ENCODE results near the gene CRHR1.

Gene CRHR1

GRCh38 chr17:45867702-45868101 lies 83.6 kb downstream of the CRHR1 start:
- Histone ChIP-seq H2AFZ (ENCODE audit: low read length, unreplicated experiment) (no peak overlapping the region), H3K4me1 (ENCODE audit: control insufficient read depth, insufficient read depth, low read length, unreplicated experiment) (no peaks in the 10 kb centered on the region), H3K79me2 (ENCODE audit: control insufficient read depth, insufficient read depth, low read length, unreplicated experiment) (no peaks in the 10 kb centered on the region), H3K4me3 (ENCODE audit: low read depth, low read length) (no peak overlapping the region), H3K36me3 (ENCODE audit: insufficient read depth, low read length) (no peaks in the 10 kb centered on the region), H3K27me3 (ENCODE audit: insufficient read depth, low read length) (peaks cover 73% of the 10 kb centered on the region), H3K27ac (ENCODE audit: low read depth, low read length) (no peak overlapping the region)

GRCh38 chr17:45868276-45868675 lies 84.2 kb downstream of the CRHR1 start:
- Histone ChIP-seq H3K27me3 (ENCODE audit: insufficient read depth, low read length) (peaks cover 73% of the 10 kb centered on the region), H3K4me1 (ENCODE audit: control insufficient read depth, insufficient read depth, low read length, unreplicated experiment) (no peaks in the 10 kb centered on the region), H3K36me3 (ENCODE audit: insufficient read depth, low read length) (no peaks in the 10 kb centered on the region), H3K27ac (ENCODE audit: low read depth, low read length) (no peak overlapping the region), H3K4me3 (ENCODE audit: low read depth, low read length) (no peak overlapping the region), H3K79me2 (ENCODE audit: control insufficient read depth, insufficient read depth, low read length, unreplicated experiment) (no peaks in the 10 kb centered on the region), H2AFZ (ENCODE audit: low read length, unreplicated experiment) (no peak overlapping the region)

GRCh38 chr17:45869676-45870341 lies 85.7 kb downstream of the CRHR1 start:
- H2AFZ ChIP-seq (ENCODE audit: low read length, unreplicated experiment) = no peak overlapping the region
- no peaks in the 10 kb centered on the region for H3K4me1 ChIP-seq (ENCODE audit: control insufficient read depth, insufficient read depth, low read length, unreplicated experiment)
- H3K27me3 ChIP-seq (ENCODE audit: insufficient read depth, low read length) = peaks cover 71% of the 10 kb centered on the region
- H3K27ac ChIP-seq (ENCODE audit: low read depth, low read length) = no peak overlapping the region
- no peaks in the 10 kb centered on the region for H3K36me3 ChIP-seq (ENCODE audit: insufficient read depth, low read length)
- H3K79me2 ChIP-seq (ENCODE audit: control insufficient read depth, insufficient read depth, low read length, unreplicated experiment) = no peaks in the 10 kb centered on the region
- no peak overlapping the region for H3K4me3 ChIP-seq (ENCODE audit: low read depth, low read length)

GRCh38 chr17:45870342-45870974 lies 86.3 kb downstream of the CRHR1 start:
- Histone ChIP-seq H3K4me3 (ENCODE audit: low read depth, low read length) (no peak overlapping the region), H3K79me2 (ENCODE audit: control insufficient read depth, insufficient read depth, low read length, unreplicated experiment) (no peaks in the 10 kb centered on the region), H2AFZ (ENCODE audit: low read length, unreplicated experiment) (no peak overlapping the region), H3K4me1 (ENCODE audit: control insufficient read depth, insufficient read depth, low read length, unreplicated experiment) (no peaks in the 10 kb centered on the region), H3K36me3 (ENCODE audit: insufficient read depth, low read length) (no peaks in the 10 kb centered on the region), H3K27me3 (ENCODE audit: insufficient read depth, low read length) (peaks cover 71% of the 10 kb centered on the region), H3K27ac (ENCODE audit: low read depth, low read length) (no peak overlapping the region)

- Histone ChIP-seq H2AFZ (ENCODE audit: low read length, unreplicated experiment) (no peak overlapping the region), H3K4me1 (ENCODE audit: control insufficient read depth, insufficient read depth, low read length, unreplicated experiment) (no peaks in the 10 kb centered on the region), H3K4me3 (ENCODE audit: low read depth, low read length) (no peak overlapping the region), H3K36me3 (ENCODE audit: insufficient read depth, low read length) (no peaks in the 10 kb centered on the region), H3K79me2 (ENCODE audit: control insufficient read depth, insufficient read depth, low read length, unreplicated experiment) (no peaks in the 10 kb centered on the region), H3K27me3 (ENCODE audit: insufficient read depth, low read length) (peaks cover 67% of the 10 kb centered on the region), H3K27ac (ENCODE audit: low read depth, low read length) (no peak overlapping the region)
Measured at GRCh38 chr17:45871718-45872117, 87.6 kb downstream of the CRHR1 start.

GRCh38 chr17:45873728-45874127 lies 89.6 kb downstream of the CRHR1 start:
- H3K79me2 ChIP-seq (ENCODE audit: control insufficient read depth, insufficient read depth, low read length, unreplicated experiment) = no peaks in the 10 kb centered on the region
- no peak overlapping the region for H2AFZ ChIP-seq (ENCODE audit: low read length, unreplicated experiment)
- no peak overlapping the region for H3K27ac ChIP-seq (ENCODE audit: low read depth, low read length)
- H3K36me3 ChIP-seq (ENCODE audit: insufficient read depth, low read length) = no peaks in the 10 kb centered on the region
- H3K4me3 ChIP-seq (ENCODE audit: low read depth, low read length) = no peak overlapping the region
- peaks cover 68% of the 10 kb centered on the region for H3K27me3 ChIP-seq (ENCODE audit: insufficient read depth, low read length)
- no peaks in the 10 kb centered on the region for H3K4me1 ChIP-seq (ENCODE audit: control insufficient read depth, insufficient read depth, low read length, unreplicated experiment)

GRCh38 chr17:45874151-45874550 lies 90.0 kb downstream of the CRHR1 start:
- Histone ChIP-seq H3K4me1 (ENCODE audit: control insufficient read depth, insufficient read depth, low read length, unreplicated experiment) (no peaks in the 10 kb centered on the region), H3K27ac (ENCODE audit: low read depth, low read length) (no peak overlapping the region), H2AFZ (ENCODE audit: low read length, unreplicated experiment) (no peak overlapping the region), H3K79me2 (ENCODE audit: control insufficient read depth, insufficient read depth, low read length, unreplicated experiment) (no peaks in the 10 kb centered on the region), H3K27me3 (ENCODE audit: insufficient read depth, low read length) (peaks cover 68% of the 10 kb centered on the region), H3K4me3 (ENCODE audit: low read depth, low read length) (no peak overlapping the region), H3K36me3 (ENCODE audit: insufficient read depth, low read length) (no peaks in the 10 kb centered on the region)

- no peaks in the 10 kb centered on the region for H3K79me2 ChIP-seq (ENCODE audit: control insufficient read depth, insufficient read depth, low read length, unreplicated experiment)
- H3K27me3 ChIP-seq (ENCODE audit: insufficient read depth, low read length) = peaks cover 73% of the 10 kb centered on the region
- H3K4me1 ChIP-seq (ENCODE audit: control insufficient read depth, insufficient read depth, low read length, unreplicated experiment) = no peaks in the 10 kb centered on the region
- no peaks in the 10 kb centered on the region for H3K36me3 ChIP-seq (ENCODE audit: insufficient read depth, low read length)
- no peak overlapping the region for H2AFZ ChIP-seq (ENCODE audit: low read length, unreplicated experiment)
- no peak overlapping the region for H3K27ac ChIP-seq (ENCODE audit: low read depth, low read length)
- H3K4me3 ChIP-seq (ENCODE audit: low read depth, low read length) = no peak overlapping the region
Measured at GRCh38 chr17:45876539-45876938, 92.4 kb downstream of the CRHR1 start.

GRCh38 chr17:45877467-45877866 lies 93.3 kb downstream of the CRHR1 start:
- H3K27me3 ChIP-seq (ENCODE audit: insufficient read depth, low read length) = peaks cover 71% of the 10 kb centered on the region
- no peak overlapping the region for H3K4me3 ChIP-seq (ENCODE audit: low read depth, low read length)
- no peaks in the 10 kb centered on the region for H3K36me3 ChIP-seq (ENCODE audit: insufficient read depth, low read length)
- no peaks in the 10 kb centered on the region for H3K4me1 ChIP-seq (ENCODE audit: control insufficient read depth, insufficient read depth, low read length, unreplicated experiment)
- H3K79me2 ChIP-seq (ENCODE audit: control insufficient read depth, insufficient read depth, low read length, unreplicated experiment) = no peaks in the 10 kb centered on the region
- H2AFZ ChIP-seq (ENCODE audit: low read length, unreplicated experiment) = no peak overlapping the region
- no peak overlapping the region for H3K27ac ChIP-seq (ENCODE audit: low read depth, low read length)

- Histone ChIP-seq H2AFZ (ENCODE audit: low read length, unreplicated experiment) (no peak overlapping the region), H3K79me2 (ENCODE audit: control insufficient read depth, insufficient read depth, low read length, unreplicated experiment) (no peaks in the 10 kb centered on the region), H3K36me3 (ENCODE audit: insufficient read depth, low read length) (no peaks in the 10 kb centered on the region), H3K27ac (ENCODE audit: low read depth, low read length) (no peak overlapping the region), H3K27me3 (ENCODE audit: insufficient read depth, low read length) (peaks cover 52% of the 10 kb centered on the region), H3K4me1 (ENCODE audit: control insufficient read depth, insufficient read depth, low read length, unreplicated experiment) (no peaks in the 10 kb centered on the region), H3K4me3 (ENCODE audit: low read depth, low read length) (no peak overlapping the region)
Measured at GRCh38 chr17:45883063-45883462, 98.9 kb downstream of the CRHR1 start.

All from ACC112 (cell line).